ELR (cell line): ENCODE measurements around the gene TIMP3.

Experiments
- DNase-seq: peaks from one replicate; pipeline ENCODE4 v3.0.0-alpha.2; 2015; ENCODE audit warnings: low read depth

Gene TIMP3

GRCh38 chr22:32829451-32829851 is 27.9 kb downstream of the TIMP3 start:
- no peak for DNase-seq

DNA sequence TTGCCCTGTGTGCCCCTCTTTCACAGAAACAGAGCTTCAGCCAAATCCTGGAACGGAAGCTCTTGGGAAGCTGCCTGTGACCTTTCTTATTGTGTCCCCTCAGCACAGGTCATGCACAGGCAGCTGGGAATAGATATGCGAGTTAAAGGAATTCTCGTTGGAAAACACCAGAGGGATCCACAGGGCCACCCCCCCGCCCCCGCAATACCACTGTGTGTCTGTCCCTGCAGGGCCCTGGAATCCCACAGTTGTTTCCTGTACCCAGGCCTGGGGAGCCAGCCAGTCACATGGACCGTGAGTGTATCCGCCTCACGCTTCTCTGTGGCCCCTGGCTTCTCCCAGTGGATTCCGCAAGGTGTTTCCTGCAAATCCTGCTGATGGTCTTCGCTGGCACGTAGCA is 29.0 kb downstream of the TIMP3 start:
- no peak for DNase-seq

DNA sequence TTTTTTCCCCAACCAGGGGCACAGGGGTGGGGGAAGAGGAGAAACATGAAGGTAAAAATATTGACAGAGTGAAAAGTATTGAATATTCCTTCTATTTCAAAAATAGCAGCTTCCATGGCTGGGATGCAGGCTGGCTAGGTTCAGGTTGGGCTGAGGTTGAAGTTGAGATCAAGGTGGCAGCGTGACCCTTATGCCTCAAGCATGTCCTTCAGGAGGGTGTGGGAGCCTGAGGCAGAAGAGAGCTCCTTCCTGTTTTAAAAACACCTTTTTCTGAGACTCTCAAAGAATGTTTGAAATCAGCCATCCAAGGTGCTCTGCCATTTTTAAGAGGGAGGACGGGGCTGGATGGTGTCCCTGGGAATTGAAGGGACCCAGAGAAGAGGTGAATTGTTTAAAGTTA is 29.5 kb downstream of the TIMP3 start:
- DNase-seq = no peak

DNA sequence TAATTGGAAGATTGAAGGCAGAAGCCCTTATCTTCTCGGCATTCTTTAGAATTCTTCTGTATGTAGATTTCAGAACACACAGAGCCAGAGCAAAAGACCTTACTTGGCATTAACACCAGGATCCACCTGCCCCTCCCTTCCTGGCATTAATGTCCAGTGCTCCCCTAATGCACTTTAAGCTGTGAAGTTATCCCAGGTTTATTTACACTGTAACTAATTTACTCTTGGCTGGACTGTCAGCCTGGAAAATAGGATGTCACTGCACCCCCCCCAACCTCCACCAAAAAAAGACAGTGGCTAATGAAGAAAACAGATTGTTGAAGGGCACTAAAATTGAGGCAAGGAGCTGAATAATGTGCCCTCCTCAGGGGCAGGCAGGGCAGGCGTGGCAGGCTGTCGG is 30.1 kb downstream of the TIMP3 start:
- DNase-seq = no peak

- DNase-seq = no peak
These were observed 30.7 kb downstream of the TIMP3 start for GRCh38 chr22:32832174-32832573.

DNA sequence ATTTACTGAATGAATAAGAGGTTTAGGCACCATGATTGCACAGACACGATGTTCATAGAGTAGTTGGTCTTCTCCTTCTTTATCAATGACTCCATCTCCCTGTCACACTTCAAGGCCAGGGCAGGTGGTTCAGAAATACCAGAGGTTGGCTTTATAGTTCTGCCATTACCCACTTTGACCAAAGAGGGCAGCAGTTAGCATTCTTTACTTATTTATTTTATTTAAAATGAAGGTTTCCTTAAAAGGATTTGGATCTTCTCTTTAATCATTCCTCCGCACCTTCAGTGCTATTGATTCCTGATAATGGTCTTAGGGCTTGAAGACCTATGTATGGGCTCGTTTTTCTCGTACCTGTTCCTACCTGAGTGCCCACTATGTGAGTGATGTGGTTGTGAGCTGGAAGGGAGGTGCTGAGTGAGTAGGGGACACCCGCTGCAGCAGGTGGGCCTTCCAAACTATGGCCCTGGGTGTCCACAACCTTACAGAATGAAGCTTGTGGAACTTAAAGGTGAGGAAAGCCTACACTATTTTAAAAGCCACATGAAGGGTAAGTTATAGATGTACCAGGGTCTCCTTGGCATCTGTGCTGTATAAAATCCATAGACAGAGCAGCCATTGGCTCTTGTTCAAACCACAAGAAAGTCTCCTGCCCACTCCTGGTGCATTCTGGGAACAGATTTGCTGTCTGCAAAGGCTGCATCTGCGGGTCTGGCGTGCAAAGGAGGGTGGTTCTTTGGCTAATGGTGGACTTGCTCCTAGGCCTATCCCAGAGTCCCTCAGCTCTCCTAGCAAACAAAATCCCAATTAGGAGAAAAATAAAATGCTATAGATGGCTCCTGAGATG is 35.0 kb downstream of the TIMP3 start:
- peak; percentile 52 for DNase-seq

GRCh38 chr22:32837142-32837541 is 35.6 kb downstream of the TIMP3 start:
- no peak for DNase-seq

DNA sequence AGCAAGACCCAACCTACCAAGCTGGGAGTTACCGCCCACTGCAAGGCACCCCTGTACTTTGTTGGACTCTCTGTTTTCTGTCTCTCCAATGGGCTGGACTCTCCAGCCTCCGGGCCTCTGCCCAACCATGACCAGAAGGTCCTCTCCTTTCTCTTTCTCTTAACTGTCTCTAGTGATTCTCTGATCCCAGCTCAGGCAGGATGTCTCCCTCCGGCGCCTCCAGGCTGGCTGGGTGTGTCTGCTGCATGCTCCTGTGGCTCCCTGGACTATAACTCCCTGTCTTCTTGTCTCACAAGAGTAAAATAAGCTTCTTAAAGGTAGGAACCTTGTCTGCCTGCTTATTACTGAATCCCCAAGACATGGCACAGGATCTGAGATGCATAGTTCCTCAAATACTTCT is 36.3 kb downstream of the TIMP3 start:
- no peak for DNase-seq

DNA sequence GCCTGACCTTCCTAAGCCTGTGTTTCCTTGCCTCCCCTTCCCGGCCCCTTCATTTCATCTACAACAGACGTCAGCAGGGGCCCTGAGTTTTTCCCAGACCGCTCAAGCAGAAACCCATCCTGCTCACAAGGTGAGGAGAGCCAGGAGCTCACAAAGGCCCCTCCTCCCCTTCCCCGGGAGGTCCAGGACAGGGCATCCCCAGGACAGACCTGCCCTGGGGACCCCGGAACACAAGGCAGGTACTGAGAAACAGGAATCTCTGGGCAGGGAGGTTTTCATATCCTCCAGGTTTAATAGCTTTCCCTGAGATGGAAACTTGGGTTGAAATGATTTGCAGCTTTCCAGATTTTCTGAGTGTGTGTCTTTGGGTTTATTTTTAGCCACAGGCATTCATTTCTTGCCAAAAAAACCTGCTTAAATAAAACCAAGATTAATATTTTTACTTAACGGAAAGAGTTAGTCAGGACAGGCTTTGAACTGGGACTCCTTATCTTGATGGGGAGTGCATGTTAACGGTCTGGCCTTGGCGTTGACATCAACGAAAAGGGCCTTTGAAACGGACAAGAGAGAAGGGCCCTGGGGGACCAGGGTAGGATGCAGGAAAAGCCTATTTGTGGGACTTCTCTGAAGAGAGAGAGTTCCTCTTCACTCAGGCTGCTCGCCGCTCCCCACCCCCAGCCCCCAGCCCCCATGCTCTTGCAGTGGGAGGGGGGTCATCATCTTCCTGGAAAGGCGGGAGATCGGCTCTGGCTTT is 38.5 kb downstream of the TIMP3 start:
- DNase-seq = no peak

DNA sequence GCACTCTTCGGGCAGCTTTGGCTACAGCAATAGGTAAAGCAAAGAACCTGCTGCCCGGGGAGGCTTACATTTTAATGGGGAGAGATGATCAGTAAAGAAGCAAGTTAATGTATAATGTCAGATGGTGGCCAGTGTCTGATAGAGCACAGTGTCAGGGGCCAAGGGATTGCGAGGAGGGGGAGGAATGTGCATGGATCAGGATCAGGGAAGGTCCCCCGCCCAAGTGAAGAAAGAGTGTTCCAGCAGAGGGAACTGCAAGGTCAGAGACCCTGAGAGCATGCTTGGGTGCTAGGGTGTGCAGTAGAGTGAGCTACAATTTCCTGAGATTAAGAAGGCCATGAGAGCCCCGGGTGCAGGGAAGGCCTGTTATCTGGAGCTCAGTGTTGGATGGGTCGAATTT is 39.7 kb downstream of the TIMP3 start:
- no peak for DNase-seq

DNA sequence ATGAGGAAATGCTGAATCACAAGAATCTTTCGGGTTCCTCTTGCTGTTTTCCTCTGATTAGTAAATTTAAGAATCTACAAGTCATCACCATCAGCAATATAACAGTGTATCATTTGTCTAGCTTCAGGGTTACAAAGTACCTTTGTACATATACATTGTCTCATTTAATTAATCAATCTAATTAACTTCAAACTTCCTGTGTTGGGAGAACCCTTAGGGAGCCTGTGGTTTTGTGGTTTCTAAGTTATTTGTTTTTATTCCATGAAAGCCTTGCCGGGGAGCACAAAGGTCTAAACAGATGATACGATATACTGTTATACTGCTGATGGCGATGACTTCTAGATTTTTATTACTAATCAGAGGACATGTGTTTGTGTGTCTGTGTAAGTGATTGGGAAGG is 41.0 kb downstream of the TIMP3 start:
- peak; percentile 41 for DNase-seq

GRCh38 chr22:32843300-32843699 is 41.8 kb downstream of the TIMP3 start:
- no peak for DNase-seq

DNA sequence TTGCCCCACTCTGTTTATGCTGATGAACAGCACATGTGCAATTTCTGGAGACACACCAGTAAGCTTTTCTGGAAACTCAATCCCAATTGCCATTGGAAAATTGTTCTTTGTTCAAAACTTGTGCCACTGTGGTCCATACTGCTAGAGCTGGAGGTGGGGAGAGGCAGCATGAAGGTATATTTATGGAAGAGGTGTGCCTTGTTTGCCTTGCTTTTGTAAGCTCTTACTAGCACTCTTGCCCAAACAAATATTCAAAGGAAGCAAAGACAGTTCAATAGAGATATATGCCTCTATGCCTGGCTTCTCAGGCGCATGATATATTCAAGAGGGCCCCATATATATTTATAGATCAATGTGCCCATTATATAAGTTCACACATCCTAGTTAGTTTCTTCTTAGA is 42.7 kb downstream of the TIMP3 start:
- no peak for DNase-seq

- DNase-seq = no peak
These were observed 45.4 kb downstream of the TIMP3 start for GRCh38 chr22:32846780-32847491.

GRCh38 chr22:32848226-32848625 is 46.7 kb downstream of the TIMP3 start:
- no peak for DNase-seq

DNA sequence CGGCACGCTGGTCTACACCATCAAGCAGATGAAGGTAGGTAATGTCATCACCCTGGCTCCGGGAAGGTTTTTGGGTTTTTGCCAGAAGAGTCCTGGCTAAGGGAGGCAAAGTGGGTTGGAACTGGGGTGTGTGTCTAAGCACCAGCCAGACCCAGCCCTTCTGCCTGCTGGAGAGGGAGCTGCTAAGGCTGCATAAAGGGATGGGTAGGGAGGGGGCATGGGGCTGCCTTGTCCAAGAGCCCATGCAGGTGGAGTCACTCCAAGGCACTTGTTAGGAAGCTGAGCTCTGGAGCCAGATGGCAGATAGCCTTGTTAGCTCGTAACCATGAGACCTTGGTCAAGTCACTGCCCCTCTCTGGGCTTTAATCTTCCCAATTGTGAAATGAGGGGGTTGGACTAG is 48.0 kb downstream of the TIMP3 start:
- DNase-seq = no peak

- no peak for DNase-seq
These were observed 48.7 kb downstream of the TIMP3 start for GRCh38 chr22:32850157-32850556.

DNA sequence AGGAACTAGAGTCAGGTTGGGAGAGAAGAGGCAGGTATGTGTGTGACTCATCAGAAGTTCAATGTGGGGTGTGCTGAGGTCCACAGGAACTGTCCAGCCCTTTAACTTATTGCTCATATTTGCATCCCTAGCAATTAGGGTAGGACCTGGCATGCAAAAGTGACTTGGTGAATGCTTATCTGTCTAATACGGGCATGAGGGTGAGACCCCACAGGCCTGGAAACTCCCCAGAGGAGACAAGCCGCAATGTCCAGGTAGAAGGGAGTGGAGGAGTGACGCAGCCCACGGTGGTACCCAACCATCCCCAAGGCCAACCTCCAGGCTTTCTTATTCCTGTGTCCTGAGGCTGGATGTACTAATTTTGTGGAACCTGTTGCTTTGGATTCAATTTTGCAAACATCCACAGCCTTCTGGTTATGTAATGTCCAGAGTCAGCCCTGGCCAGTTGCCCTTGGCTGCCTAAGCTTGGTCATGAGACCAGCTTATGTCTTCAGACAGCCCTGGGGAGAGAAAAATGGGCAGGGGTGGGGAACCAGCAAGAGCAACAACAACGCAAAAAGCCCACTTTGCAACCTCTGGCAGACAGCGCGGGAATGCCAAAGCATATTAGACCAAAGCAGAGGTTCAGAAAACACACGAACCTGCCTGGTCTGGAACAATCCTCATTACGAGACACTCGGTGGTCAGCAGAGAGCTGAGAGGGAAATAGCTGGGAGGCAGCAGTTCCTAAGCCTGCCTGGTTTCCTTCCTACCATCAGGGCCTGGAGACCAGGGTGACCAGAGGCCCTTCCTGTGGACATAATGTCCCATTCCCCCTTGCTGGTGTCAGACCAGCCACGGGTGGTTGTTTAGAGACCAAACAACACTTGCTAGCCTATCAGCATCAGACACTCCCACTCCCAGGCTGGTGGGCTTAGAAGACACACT is 49.3 kb downstream of the TIMP3 start:
- no peak for DNase-seq

- no peak for DNase-seq
These were observed 51.1 kb downstream of the TIMP3 start for GRCh38 chr22:32852395-32853251.

DNA sequence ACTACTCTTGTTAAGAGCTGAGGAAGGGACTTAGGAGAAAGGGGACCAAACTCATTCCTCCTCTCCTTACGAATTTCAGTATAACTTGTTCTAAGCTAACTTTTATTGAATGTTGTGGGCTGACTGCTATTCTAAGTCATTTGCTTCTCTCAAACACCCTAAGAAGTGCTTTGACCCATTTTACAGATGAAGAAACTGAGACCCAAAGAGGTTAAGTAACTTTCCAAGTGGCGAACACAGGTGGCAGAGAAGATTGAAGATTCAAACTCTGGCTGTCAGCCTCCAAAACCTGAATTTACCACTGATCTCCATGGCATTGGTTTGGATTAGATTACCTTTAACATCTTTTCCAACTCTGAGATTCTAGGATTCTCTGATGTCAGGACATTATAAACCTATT is 52.2 kb downstream of the TIMP3 start:
- no peak for DNase-seq

GRCh38 chr22:32854351-32854804 is 52.9 kb downstream of the TIMP3 start:
- no peak for DNase-seq
